HepG2 (cell line): ENCODE measurements around the gene LUC7L. TPM values are rescaled to one million over a fixed set of nuclear protein-coding genes. Genes with fewer than 3 reads are reported as not detected.

Source experiments
- ATF1 ChIP-seq: IDR thresholded peaks from 2 replicates; pipeline ENCODE4 v1.6.1; 2016; ENCODE audit warnings: mild to moderate bottlenecking, control low read depth
- KMT2A ChIP-seq: sonication (generic); formaldehyde crosslinking; IDR thresholded peaks from 2 replicates; pipeline ENCODE4 v1.4.0; 2020; ENCODE audit warnings: missing genetic modification reagents
- PAX8 ChIP-seq: sonication (generic); formaldehyde crosslinking; IDR thresholded peaks from 2 replicates; pipeline ENCODE4 v1.8.0; 2022; ENCODE audit warnings: mild to moderate bottlenecking, missing genetic modification reagents, borderline replicate concordance
- THYN1 ChIP-seq: sonication (generic); formaldehyde crosslinking; IDR thresholded peaks from 2 replicates; pipeline ENCODE4 v1.8.1; 2023; ENCODE audit warnings: low read depth, mild to moderate bottlenecking, moderate library complexity, missing genetic modification reagents, borderline replicate concordance
- ZBTB20 ChIP-seq: sonication (generic); formaldehyde crosslinking; IDR thresholded peaks from 2 replicates; pipeline ENCODE4 v1.8.1; 2023; ENCODE audit warnings: missing genetic modification reagents, low read depth, mild to moderate bottlenecking, borderline replicate concordance
- ZNF17 ChIP-seq: sonication (generic); formaldehyde crosslinking; IDR thresholded peaks from 2 replicates; pipeline ENCODE4 v1.5.0; 2020; ENCODE audit warnings: mild to moderate bottlenecking, missing genetic modification reagents
- ZNF431 ChIP-seq: sonication (generic); formaldehyde crosslinking; IDR thresholded peaks from 2 replicates; pipeline ENCODE4 v1.9.0; 2022; ENCODE audit warnings: missing genetic modification reagents, low read depth, mild to moderate bottlenecking, borderline replicate concordance
- ZNF451 ChIP-seq: sonication (generic); formaldehyde crosslinking; IDR thresholded peaks from 2 replicates; pipeline ENCODE4 v1.5.0; 2020; ENCODE audit warnings: mild to moderate bottlenecking, missing genetic modification reagents
- ZNF841 ChIP-seq: sonication (generic); formaldehyde crosslinking; IDR thresholded peaks from 2 replicates; pipeline ENCODE4 v1.8.1; 2023; ENCODE audit warnings: missing genetic modification reagents, borderline replicate concordance
- polyA plus RNA-seq, 8 experiments: library from polyadenylated mRNA; depleted of rRNA in 3 of 8; stranded (reverse) in 7 of 8; unstranded in 1 of 8; fragments of >200 nt; fragmentation: Illumina TruSeq in 4 of 8; extraction: Trizol in 4 of 8; gene quantifications; 2 replicates each; pipeline versions ENCODE4 v1.2.1 to v1.2.3, GENCODE V29; 2011 to 2016; ENCODE audit warnings: low read depth in 4 of 8, missing spikeins in 1 of 8, mixed read lengths in 1 of 8; ENCODE audit not compliant: insufficient read depth in 1 of 8
- total RNA-seq, 5 experiments: library from RNA; depleted of rRNA; stranded (reverse); fragments of >200 nt; fragmentation: Illumina TruSeq; extraction: Trizol; gene quantifications; 2 replicates each; pipeline ENCODE4 v1.2.3, GENCODE V29; 2016; ENCODE audit warnings: low read depth in 1 of 5
- TF ChIP-seq, protein P1 (sequence below): sonication (generic); formaldehyde crosslinking; IDR thresholded peaks from 2 replicates; pipeline ENCODE4 v1.4.0; 2020; ENCODE audit warnings: mild to moderate bottlenecking, missing genetic modification reagents
- TF ChIP-seq, protein P2 (sequence below): sonication (generic); formaldehyde crosslinking; IDR thresholded peaks from 2 replicates; pipeline ENCODE4 v1.8.1; 2023; ENCODE audit warnings: mild to moderate bottlenecking, missing genetic modification reagents

The LUC7L gene
- total and polyA plus RNA-seq, 2 of the 13 experiments (the other 11 are each of a cell fraction or from before 2014, with no cell fraction given) = 48.7 to 56.9 TPM

DNA sequence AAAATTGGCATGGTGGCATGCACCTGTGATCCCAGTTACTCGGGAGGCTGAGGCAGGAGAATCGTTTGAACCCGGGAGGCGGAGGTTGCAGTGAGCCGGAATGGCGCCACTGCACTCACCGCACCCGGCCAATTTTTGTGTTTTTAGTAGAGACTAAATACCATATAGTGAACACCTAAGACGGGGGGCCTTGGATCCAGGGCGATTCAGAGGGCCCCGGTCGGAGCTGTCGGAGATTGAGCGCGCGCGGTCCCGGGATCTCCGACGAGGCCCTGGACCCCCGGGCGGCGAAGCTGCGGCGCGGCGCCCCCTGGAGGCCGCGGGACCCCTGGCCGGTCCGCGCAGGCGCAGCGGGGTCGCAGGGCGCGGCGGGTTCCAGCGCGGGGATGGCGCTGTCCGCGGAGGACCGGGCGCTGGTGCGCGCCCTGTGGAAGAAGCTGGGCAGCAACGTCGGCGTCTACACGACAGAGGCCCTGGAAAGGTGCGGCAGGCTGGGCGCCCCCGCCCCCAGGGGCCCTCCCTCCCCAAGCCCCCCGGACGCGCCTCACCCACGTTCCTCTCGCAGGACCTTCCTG lies 49.1 kb downstream of the LUC7L start, which contains the start of gene HBQ1 (continued):
- TF ChIP-seq ZNF17 (no peak), ZNF451 (CRISPR knock-in tag) (no peak; the same call in 1 of the 2 replicates), ZNF431 (CRISPR knock-in tag) (no peak), THYN1 (CRISPR knock-in tag) (no peak), PAX8 (CRISPR knock-in tag) (no peak), ZBTB20 (CRISPR knock-in tag) (no peak), ZNF841 (CRISPR knock-in tag) (no peak), ATF1 (no peak), KMT2A (no peak)
- TF ChIP-seq, protein P1, sequence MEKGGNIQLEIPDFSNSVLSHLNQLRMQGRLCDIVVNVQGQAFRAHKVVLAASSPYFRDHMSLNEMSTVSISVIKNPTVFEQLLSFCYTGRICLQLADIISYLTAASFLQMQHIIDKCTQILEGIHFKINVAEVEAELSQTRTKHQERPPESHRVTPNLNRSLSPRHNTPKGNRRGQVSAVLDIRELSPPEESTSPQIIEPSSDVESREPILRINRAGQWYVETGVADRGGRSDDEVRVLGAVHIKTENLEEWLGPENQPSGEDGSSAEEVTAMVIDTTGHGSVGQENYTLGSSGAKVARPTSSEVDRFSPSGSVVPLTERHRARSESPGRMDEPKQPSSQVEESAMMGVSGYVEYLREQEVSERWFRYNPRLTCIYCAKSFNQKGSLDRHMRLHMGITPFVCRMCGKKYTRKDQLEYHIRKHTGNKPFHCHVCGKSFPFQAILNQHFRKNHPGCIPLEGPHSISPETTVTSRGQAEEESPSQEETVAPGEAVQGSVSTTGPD = no peak
- TF ChIP-seq, protein P2, sequence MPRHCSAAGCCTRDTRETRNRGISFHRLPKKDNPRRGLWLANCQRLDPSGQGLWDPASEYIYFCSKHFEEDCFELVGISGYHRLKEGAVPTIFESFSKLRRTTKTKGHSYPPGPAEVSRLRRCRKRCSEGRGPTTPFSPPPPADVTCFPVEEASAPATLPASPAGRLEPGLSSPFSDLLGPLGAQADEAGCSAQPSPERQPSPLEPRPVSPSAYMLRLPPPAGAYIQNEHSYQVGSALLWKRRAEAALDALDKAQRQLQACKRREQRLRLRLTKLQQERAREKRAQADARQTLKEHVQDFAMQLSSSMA (CRISPR knock-in tag) = no peak
- TF ChIP-seq, all 625 proteins: peak for 27
